KBM-7 (cell line): ENCODE data around the gene RUBCN.

Experiments
- DNase-seq: peaks from one replicate; pipeline ENCODE4 v3.0.0-alpha.2; 2015
- in situ Hi-C: fragments of 300-500 bp; cut with MboI; formaldehyde crosslinking; loops from 2 replicates; pipeline ENCODE4 v1.14.3; 2020; ENCODE audit warnings: low sequenced_read_pairs, low pct_unique_long_range_greater_than_20kb, mixed read lengths

Gene RUBCN

GRCh38 chr3:197736491-197737318 is at the start of gene RUBCN:
RUBCN (minus strand) TSS chr3:197736904; CDS start chr3:197736719, 185 bp downstream.
- peak; percentile 97 for DNase-seq
- in situ Hi-C loops = no loop called here

DNA sequence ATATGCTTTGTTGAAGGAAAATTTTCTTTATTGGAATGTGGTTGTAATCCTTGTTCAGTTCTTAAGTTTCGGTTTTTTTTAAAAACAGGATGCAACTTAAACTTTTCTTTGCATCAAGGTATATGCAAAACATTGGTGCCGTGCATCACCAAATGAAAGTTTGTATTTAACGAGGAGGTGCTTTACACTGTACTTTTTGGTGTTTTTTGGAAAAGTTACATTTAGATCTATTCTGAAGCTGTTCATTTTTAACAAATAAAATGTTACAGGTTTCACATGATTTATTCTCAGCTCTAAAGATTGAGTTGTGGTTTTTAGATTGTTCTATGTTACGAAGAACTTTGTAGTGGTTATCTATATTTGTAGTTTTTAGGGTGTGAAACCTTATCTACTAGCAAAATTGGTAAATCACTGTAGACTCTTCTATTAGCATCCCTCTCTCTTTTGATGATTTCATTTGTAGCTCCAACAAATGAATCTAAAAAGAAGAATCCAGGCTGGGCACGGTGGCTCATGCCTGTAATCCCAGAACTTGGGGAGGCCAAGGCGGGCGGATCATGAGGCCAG is 47.4 kb upstream of the RUBCN start:
- in situ Hi-C loops = no loop called here
- no peak for DNase-seq

- DNase-seq = peak; percentile 14
- in situ Hi-C loops = no loop called here
Measured at GRCh38 chr3:197782230-197782629, 45.5 kb upstream of the RUBCN start.

DNA sequence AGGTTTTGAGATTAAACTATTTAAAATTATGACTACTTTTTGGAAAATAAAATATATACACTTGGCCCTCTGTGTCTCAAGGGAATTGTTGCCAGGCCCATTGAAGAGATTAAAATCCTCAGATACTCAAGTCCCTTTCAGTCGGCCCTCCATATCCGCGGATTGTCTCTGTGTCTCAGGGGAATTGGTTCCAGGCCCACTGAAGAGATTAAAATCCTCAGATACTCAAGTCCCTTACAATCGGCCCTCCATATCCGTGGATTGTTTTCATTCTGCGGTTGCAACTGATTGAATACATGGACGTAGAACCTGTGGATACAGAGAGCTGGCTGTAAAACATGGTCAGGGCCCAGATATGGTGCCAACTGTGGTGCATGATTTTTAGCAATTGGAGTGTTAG is 38.6 kb upstream of the RUBCN start:
- in situ Hi-C loops = no loop called here
- DNase-seq = no peak

DNA sequence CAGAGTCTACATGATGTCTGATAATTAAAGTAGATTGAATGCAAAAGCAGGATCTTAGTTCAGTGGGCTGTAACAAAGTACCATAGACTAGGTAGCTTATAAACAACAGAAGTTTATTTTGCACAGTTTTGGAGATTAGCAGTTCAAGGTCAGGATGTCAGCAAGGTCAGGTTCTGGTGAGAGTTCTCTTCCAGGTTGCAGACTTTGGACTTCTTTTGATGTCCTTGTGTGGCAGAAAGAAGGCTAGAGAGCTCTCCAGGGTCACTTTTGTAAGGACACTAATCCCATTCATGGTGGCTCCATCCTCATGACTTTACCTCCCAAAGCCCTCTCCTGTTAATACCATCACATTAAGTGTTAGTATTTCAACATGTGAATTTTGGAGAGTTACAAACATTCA is 25.1 kb upstream of the RUBCN start:
- no peak for DNase-seq

GRCh38 chr3:197758512-197758911 is 21.8 kb upstream of the RUBCN start:
- in situ Hi-C loops = no loop called here
- no peak for DNase-seq

More for the DNA sequence above, 25.1 kb upstream of the RUBCN start:
- in situ Hi-C loops = no loop called here

DNA sequence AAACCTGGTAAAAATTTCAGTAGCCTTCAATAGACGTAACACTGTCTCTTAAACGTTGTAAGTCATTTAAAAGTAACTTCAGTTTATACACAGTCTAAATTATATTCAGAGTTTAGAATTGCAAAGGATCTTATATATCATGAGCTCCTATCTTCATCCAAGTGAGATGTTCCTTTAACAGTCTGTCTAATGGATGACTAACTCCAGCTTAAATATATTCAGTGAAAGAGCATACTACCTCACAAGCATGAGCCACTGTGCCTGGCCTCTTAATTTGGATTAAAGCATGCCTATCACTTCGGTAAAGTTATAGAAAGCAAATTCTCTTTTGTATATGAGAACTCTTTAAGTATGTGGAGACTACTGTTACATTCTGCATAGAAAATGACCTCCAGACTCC is 20.0 kb upstream of the RUBCN start:
- no peak for DNase-seq
- in situ Hi-C loops = no loop called here

GRCh38 chr3:197753263-197753662 is 16.6 kb upstream of the RUBCN start:
- DNase-seq = no peak
- in situ Hi-C loops = no loop called here

- no peak for DNase-seq
- in situ Hi-C loops = no loop called here
Measured at GRCh38 chr3:197752107-197752506, 15.4 kb upstream of the RUBCN start.

DNA sequence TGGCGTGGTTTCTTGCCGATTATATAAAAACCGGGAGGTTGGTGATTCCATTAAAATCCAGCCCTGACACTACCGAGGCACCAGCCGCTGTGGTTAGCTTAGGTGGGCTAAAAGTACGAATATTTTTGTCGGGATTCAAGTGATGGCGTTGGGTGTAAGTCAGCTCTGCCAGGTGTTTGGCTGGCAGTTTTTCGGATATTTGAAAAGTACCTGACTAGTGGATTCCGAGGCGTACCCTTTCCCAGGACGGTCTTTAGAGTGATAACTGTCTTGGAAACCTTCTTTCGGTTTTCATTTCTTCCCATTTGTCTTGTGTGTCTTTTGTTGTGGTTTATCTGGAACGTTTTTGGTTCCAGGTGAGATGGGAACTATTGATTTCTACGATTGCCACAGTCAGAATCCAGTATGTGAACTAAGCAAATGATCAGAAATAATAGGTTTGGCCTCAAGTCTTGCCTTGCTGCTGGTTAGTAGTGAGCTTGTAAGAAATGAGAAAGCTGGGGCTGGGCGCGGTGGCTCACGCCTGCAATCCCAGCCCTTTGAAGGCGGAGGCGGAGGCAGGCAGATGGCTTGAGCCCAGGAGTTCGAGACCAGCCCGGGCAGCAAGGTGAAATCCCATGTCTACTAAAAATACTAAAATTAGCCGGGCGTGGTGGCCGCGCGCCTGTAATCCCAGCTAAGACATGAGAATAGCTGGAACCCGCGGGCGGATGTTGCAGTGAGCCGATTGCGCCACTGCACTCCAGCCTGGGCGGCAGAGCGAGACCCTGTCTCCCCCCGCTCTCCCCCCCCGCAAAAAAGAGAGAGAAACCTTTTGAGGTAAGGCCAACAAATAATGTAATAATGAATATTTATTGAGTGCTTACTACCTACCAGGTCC is 14.4 kb upstream of the RUBCN start:
- DNase-seq = peak; percentile 58
- in situ Hi-C loops = no loop called here

GRCh38 chr3:197750396-197750831 is 13.7 kb upstream of the RUBCN start:
- in situ Hi-C loops = no loop called here

DNA sequence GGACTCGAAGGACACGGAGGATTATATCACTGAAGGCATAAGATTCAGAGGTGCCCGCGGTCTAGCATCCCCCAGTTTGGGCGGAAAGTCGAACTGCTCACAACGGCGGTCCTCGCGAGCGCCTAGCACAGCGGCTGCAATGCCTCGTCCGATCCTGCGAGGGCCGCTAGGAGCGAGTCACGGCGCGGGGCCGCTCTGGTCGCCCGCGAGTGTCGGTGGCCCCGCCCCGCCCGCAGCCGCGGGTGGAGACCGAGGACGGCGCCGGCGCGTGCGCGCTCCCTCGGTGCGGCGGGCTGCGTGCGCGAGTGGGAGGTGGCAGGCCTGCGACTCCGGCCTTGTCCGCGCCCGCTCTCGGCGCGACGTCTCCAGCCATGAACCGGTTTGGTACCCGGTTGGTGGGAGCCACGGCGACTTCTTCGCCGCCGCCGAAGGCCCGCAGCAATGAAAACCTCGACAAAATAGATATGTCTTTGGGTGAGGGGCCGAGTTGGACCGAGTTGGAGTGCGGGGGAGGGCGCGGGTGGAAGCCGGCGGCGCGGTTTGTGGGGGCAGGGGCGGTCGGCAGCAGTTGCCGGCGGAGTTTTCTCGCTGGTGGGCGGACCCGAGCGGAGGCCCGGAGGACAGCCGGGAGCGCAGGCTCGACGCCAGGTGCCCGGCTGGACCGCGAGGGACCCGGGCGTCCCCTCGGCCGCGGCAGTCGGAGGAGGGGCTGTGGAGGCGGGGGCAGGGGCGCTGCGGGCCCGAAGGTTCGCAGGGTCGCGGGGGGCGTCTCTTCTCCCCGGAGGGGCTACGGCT is 13.1 kb upstream of the RUBCN start, which contains the start of gene FYTTD1:
Gene FYTTD1 (plus strand): TSS at position 283 of the 795 bp plus-strand sequence. CDS start 89 bp downstream, at position 372.
- peak; percentile 86 for DNase-seq
- in situ Hi-C loops = no loop called here

More at GRCh38 chr3:197750396-197750831, 13.7 kb upstream of the RUBCN start:
- peak; percentile 71 for DNase-seq

GRCh38 chr3:197749315-197749600 is 12.6 kb upstream of the RUBCN start:
- in situ Hi-C loops = no loop called here
- no peak for DNase-seq

DNA sequence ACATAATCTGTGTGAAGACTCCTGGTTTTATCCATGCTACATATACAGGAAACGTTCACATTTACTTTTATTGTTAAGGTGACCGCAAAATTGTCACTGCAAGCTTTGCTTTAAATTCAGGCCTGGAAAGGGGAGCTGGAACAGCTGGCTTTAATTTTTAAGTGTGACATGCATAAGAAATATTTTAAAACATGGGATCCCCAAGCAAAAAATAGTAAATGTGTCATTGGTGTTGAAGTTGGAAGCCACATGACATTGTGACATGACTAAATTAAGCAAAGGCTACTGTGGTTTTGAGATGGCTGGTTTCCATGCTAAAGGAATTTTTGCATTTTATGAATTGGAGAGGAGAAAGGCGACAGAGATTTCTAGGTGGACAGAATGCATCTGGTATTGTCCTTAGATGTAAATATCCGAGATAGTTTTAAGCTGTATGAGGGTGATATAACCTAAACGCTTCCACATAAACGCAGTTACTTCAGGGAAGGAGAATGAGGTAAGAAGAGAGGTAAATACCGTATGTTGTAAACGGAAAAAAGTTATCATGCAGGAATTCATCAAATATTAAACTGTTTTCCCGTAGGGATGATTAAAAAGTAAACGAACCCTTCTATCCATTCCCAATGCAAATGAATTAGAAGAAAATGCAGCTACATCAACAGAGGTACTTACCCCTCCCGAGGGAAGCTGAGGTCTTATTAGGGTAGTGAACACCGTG is 12.1 kb upstream of the RUBCN start:
- in situ Hi-C loops = no loop called here
- DNase-seq = no peak

GRCh38 chr3:197746801-197747237 is 10.1 kb upstream of the RUBCN start:
- DNase-seq = peak; percentile 81
- in situ Hi-C loops = no loop called here

GRCh38 chr3:197746209-197746608 is 9.5 kb upstream of the RUBCN start:
- in situ Hi-C loops = no loop called here
- DNase-seq = peak; percentile 55

DNA sequence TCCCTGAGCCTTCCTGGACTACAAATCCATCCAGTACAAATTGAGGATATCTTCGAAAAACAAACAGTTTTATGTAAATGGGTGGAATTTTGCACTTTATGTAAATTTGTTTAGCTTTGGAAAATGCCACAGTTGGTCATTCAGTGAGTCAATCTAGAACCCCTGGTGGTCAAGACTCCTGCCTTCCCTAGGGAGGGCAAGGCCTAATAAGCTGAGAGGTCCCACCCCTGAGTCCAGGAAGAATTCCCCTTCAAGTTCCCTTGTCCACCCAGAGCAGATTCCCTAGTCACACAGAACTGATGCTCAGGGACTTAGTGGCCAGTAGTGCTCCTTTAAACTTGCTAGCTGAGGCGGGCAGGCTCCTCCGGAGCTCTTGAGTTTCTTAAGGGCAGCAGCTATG is 6.1 kb upstream of the RUBCN start:
- in situ Hi-C loops = no loop called here

GRCh38 chr3:197737749-197738462 is 1.2 kb upstream of the RUBCN start:
- DNase-seq = no peak
- in situ Hi-C loops = no loop called here

More for the DNA sequence above, 6.1 kb upstream of the RUBCN start:
- DNase-seq = no peak
